ENCODE data around the gene CTDSPL2.
A peak's percentile ranks its signal among the peaks of the same experiment; 100 is the strongest.
"Not testable (repeated sequence)": the region's sequence is repeated elsewhere in the genome, so short reads cannot be mapped to it uniquely, and the experiment has no call there.

Gene CTDSPL2

GRCh38 chr15:44554934-44555723 lies 127.7 kb downstream of the CTDSPL2 start:
- Histone ChIP-seq H3K9me3 (no peaks in the 10 kb centered on the region), H3K36me3 (peaks cover 84% of the 10 kb centered on the region), H3K4me1 (ENCODE audit: control insufficient read depth in 1 of 2, insufficient read depth in 1 of 2, low read depth in 1 of 2, low read length in 1 of 2) (no peaks in the 10 kb centered on the region), H3K4me3 (ENCODE audit: low read depth in 1 of 2, low read length in 1 of 2) (no peak overlapping the region), H3K27me3 (no peaks in the 10 kb centered on the region), H3K27ac (no peak overlapping the region)
- no peak for TF ChIP-seq CTCF (IDR thresholded peaks at IDR 0.05)

- H3K36me3 ChIP-seq: peaks cover 100% of the 10 kb centered on the region
- not testable (repeated sequence) for H3K27ac ChIP-seq; H3K4me1 ChIP-seq (ENCODE audit: control insufficient read depth in 1 of 2, insufficient read depth in 1 of 2, low read depth in 1 of 2, low read length in 1 of 2); H3K4me3 ChIP-seq (ENCODE audit: low read depth in 1 of 2, low read length in 1 of 2); H3K9me3 ChIP-seq; H3K27me3 ChIP-seq
These were observed 133.5 kb downstream of the CTDSPL2 start for GRCh38 chr15:44560926-44561325.

GRCh38 chr15:44565387-44566154 lies 138.1 kb downstream of the CTDSPL2 start:
- Histone ChIP-seq H3K27me3 (no peaks in the 10 kb centered on the region), H3K36me3 (peaks cover 100% of the 10 kb centered on the region), H3K4me1 (ENCODE audit: control insufficient read depth in 1 of 2, insufficient read depth in 1 of 2, low read depth in 1 of 2, low read length in 1 of 2) (no peaks in the 10 kb centered on the region), H3K9me3 (no peaks in the 10 kb centered on the region), H3K27ac (no peak overlapping the region), H3K4me3 (ENCODE audit: low read depth in 1 of 2, low read length in 1 of 2) (no peak overlapping the region)
- TF ChIP-seq CTCF (IDR thresholded peaks at IDR 0.05): no peak

- Histone ChIP-seq H3K4me3 (ENCODE audit: low read depth in 1 of 2, low read length in 1 of 2) (no peak overlapping the region), H3K9me3 (no peaks in the 10 kb centered on the region), H3K27me3 (no peaks in the 10 kb centered on the region), H3K36me3 (peaks cover 100% of the 10 kb centered on the region), H3K4me1 (ENCODE audit: control insufficient read depth in 1 of 2, insufficient read depth in 1 of 2, low read depth in 1 of 2, low read length in 1 of 2) (no peaks in the 10 kb centered on the region), H3K27ac (no peak overlapping the region)
- TF ChIP-seq CTCF (IDR thresholded peaks at IDR 0.05): no peak
These were observed 138.7 kb downstream of the CTDSPL2 start for GRCh38 chr15:44566155-44566540.

GRCh38 chr15:44568338-44568737 lies 140.9 kb downstream of the CTDSPL2 start:
- Histone ChIP-seq H3K9me3 (no peaks in the 10 kb centered on the region), H3K27ac (peak overlapping the region; percentile 16), H3K4me1 (ENCODE audit: control insufficient read depth in 1 of 2, insufficient read depth in 1 of 2, low read depth in 1 of 2, low read length in 1 of 2) (no peaks in the 10 kb centered on the region), H3K36me3 (peaks cover 99% of the 10 kb centered on the region), H3K4me3 (ENCODE audit: low read depth in 1 of 2, low read length in 1 of 2) (no peak overlapping the region), H3K27me3 (no peaks in the 10 kb centered on the region)
- no peak for TF ChIP-seq CTCF (IDR thresholded peaks at IDR 0.05)

- TF ChIP-seq CTCF (IDR thresholded peaks at IDR 0.05): no peak
- peaks cover 99% of the 10 kb centered on the region for H3K36me3 ChIP-seq
These were observed 141.9 kb downstream of the CTDSPL2 start for GRCh38 chr15:44569316-44569715.

More at GRCh38 chr15:44569316-44569715, 141.9 kb downstream of the CTDSPL2 start:
- Histone ChIP-seq H3K27me3 (no peaks in the 10 kb centered on the region), H3K4me1 (ENCODE audit: control insufficient read depth in 1 of 2, insufficient read depth in 1 of 2, low read depth in 1 of 2, low read length in 1 of 2) (no peaks in the 10 kb centered on the region), H3K9me3 (no peaks in the 10 kb centered on the region), H3K27ac (no peak overlapping the region), H3K4me3 (ENCODE audit: low read depth in 1 of 2, low read length in 1 of 2) (no peak overlapping the region)

Data from neutrophil (primary cell).